GM18526 (cell line): Measurements from ENCODE around the gene ATP5PO.

ENCODE experiments used
- POLR2A ChIP-seq: IDR thresholded peaks from 3 replicates; pipeline ENCODE4 v1.6.1; 2011; ENCODE audit not compliant: insufficient read length; ENCODE audit errors: extremely low read depth

The ATP5PO gene

DNA sequence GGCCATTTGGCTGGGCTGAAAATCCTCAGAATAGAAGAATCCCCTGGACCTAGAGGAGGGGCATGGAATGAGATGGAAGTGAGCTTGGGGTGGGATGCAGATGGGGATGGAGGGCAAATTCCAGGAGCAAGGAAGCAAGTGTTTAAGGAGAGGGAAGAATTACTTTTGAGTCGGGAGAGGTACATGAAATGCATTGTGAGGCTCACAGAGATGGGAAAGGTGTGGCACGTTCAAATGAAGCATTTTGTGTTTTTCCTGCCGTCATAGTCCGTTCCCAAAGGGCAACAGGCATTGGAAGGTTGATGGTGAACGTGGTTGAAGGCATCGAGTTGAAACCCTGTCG, 30.5 kb downstream of the ATP5PO start:
- no peak for TF ChIP-seq POLR2A

DNA sequence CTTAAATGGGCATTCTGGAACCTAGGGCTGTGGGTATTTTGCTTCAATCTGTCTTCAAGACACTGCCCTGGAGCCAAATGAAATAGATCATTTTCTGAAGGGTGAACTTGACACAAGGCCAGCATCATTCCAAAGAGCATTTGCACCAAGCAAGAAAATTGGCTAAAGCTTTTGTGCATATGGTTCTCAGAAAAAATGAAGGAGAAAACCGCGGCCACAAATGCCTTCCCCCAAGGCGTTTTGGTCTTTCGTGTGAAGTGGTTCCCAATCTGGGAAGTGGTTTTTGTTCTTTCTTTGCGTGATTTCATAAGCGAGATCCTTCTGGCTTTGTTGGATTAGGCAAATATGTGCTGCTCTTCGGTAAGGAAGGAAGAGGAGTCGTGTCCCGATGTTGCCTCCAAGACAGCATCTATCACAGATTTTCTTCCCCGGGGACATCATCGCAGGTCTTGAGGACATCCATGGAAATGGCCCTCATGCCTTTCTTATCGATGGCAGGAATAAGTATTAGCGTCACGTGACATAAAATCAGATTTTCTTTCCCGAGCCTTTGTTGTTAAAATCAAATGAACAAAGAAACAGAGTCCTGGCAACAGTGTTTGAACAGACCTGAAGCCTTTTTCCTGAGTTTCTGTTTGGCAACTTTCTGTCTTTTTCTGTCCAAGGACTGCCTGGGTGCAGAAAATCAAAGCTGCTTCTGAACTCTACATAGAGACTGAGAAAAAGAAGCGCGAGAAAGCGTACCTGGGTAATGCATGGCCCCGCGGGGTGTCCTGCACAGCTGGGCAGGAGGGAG, 31.0 kb downstream of the ATP5PO start:
- no peak for TF ChIP-seq POLR2A

DNA sequence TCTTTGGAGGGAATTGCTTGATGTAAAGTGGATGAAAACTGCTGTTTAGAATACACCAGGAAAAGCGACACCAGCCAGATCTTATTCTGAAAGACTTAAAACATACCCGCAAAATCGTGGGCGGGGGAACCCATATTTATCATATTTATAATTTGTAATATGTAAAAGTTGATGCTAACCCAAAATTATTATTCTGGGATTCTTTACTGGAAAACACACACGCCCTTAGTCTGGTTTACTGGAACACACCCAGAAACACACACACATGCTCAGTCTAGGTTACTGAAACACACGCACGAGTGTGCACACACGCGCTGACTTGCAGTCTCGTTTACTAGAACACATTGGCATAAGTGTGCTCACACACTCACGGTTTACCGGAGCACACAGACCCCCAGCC, 32.5 kb downstream of the ATP5PO start:
- TF ChIP-seq POLR2A, result no peak

DNA sequence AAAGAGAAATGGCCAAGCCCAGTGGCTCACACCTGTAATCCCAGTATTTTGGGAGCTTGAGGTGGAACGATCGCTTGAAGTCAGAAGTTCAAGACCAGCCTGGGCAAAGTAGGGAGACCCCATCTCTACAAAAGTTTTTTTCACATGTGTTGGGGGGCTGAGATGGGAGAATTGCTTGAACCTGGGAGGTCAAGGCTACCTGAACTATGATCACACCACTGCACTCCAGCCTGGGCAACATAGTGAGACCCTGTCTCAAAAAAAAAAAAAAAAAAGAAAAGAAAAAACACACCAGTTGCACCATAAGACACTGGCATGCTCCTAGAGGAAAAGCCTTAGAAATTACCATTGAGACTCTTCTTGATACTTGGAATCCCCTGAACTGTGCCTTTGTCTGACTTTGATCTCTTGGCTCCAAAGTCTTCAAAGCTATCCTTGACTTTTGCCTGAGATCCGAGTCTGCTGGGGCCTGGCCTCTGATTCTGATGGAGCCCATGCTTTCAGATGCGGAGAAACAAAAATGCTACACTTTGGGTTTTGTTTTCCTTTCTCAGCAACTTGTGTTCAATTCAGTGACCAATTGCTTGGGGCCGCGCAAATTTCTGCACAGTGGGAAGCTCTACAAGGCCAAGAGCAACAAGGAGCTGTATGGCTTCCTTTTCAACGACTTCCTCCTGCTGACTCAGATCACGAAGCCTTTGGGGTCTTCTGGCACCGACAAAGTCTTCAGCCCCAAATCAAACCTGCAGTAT, 33.7 kb downstream of the ATP5PO start:
- no peak for TF ChIP-seq POLR2A

DNA sequence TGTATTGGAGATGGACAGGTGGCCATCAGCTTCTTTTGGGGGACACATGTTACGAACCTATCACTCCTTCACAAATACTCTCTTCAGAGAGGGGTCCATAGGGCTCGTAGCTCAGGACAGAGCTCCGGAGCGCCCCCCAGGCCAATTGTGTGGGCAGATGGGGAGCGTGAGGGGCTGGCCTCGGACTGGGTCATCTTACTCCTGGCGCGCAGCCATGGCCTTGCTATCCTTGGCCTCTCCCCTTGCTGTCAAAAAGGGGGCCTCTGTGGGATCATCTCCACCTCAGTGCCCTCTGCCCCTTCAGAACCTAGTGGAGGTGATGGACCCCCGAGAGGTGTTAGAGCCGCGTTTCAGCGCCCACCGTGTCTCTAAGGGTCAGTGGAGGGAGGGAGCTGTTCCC, 35.0 kb downstream of the ATP5PO start:
- TF ChIP-seq POLR2A, result no peak

DNA sequence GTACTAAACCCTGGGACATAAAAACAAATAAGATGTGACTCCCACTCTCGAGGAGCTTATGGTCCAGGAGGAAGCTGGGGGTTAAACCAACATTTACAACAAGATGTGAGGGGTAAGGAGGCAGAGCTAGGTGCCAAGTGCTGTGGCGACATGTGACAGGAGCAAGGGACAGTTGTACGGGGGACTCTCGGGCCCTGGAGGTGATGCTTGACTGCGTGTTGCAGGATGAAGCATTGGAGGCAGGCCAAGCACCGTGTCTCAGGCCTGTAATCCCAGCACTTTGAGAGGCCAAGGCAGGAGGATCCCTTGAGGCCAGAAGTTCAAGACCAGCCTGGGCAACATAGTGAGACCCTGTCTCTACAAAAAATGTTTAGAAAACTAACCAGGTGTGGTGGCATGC, 36.8 kb downstream of the ATP5PO start:
- TF ChIP-seq POLR2A, result no peak

DNA sequence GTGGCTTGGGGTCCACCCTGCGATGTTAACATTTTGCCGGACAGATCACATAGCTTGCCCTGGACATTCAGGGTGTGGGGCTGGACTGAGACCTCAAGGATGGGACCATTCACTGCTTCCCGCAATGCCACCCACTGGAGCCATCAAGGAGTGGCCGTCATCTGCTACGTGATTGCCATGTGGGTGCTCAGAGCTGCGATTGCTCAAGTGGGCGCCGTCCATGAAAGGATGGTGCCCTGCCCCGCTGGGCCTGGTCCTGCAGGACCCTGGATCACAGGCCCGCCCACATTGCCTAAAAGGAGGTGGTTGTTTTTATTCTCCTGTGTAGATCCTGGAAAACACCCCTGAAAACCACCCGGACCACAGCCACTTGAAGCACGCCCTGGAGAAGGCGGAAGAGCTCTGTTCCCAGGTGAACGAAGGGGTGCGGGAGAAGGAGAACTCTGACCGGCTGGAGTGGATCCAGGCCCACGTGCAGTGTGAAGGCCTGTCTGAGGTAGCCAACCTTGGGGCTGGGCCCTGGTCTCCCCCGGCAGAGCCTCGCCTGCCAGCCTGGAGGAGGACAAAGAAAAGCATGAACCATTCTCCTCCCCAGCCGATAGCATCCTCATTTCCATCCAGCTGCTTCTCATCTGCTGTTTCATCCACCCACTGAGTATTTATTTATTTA, 40.4 kb downstream of the ATP5PO start:
- no peak for TF ChIP-seq POLR2A

DNA sequence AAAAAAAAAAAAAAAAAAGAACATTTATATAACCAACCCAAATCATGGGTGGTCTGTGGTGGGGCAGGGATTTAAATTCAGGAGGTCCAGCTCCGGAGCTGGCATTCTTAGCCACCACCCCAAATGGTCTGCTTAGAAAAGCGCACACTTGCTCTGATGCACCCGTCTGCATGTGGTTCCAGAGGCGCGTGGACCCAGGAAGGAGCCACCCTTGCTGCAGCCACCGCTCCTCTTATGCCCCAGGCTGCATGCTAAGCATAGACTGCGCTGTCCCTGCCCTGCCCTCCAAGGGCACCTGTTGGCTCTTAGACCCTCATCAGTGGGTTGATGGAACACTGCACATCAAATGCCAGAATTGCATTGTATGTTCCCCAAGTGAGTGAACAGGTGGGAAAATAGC, 41.4 kb downstream of the ATP5PO start:
- no peak for TF ChIP-seq POLR2A

DNA sequence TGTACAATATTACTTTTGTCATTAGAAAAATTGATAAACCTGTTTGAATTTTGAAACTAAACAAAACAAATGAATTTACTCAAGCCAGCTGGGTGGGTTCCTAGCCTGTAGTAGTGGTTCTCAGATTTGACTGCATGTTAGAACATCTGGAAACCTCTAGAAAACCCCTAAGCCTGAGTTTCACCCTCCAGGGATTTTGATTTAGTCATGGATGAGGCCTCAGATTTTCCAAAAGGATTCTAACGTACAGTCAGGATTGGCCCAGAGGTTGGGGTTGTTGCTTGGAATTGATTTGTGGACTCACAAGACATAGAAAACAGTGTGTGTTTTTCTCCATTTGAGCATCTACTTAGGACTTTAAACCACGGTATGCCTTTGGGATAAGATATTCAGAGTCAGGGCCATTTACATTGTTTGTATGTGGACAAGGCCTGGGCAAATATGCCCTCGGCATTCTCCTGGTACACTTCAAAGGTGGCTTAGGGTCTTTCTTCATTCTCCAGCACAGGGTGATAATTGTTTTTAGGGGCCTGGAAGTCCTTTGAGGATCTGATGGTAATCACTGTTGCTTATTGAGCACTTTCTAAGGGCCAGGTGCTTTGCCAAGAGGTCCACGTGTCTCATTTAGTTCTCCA, 42.6 kb downstream of the ATP5PO start:
- TF ChIP-seq POLR2A, result no peak

DNA sequence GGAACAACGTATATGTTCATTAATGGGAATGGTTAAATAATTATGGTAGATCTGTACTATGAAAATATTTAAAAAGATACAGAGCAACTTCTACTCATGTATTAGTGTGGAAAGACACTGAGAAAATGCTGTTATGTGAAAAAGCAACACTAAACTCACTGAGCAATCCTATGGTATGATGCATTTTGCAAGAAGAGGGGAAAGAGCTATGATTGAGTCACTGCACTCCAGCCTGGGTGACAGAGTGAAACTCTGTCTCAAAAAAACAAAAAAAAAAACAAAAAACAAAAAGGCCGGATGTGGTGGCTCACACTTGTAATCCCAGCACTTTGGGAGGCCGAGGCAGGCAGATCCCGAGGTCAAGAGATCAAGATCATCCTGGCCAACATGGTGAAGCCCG, 44.4 kb downstream of the ATP5PO start:
- TF ChIP-seq POLR2A, result no peak

DNA sequence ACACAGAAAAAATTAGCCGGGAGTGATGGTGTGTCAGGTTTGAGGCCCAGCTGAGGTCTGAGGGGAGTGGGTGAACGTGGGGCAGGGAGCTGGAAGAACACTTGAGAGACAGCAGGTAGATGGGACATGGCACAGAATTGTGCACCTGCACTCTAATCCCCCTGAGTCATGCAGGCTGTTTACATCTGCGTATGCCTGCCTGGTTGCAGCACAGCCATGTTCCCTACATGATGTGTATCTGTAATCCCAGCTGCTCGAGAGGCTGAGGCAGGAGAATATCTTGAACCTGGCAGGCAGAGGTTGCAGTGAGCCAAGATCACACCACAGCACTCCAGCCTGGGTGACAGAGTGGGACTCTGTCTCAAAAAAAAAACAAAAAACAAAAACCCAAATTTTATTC, 44.8 kb downstream of the ATP5PO start:
- TF ChIP-seq POLR2A, result no peak

DNA sequence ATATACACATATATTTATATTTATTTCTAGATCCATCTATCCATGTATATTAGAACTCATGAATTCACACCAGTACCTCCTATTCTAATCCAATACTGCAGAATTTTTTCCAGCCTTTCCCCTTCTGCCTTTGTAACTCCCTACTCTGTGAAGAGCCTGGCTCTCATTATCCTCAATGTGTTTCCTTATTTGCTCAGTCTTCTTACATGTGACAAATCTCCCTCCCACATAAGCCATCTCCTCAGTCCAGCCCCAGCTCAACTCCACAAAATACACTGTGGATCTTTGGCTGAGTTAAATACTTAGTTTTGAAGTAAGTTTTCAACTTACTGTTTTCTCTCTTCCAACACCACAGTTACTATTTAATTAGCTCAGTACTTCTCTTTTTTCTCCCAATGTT, 45.7 kb downstream of the ATP5PO start:
- TF ChIP-seq POLR2A, result no peak

DNA sequence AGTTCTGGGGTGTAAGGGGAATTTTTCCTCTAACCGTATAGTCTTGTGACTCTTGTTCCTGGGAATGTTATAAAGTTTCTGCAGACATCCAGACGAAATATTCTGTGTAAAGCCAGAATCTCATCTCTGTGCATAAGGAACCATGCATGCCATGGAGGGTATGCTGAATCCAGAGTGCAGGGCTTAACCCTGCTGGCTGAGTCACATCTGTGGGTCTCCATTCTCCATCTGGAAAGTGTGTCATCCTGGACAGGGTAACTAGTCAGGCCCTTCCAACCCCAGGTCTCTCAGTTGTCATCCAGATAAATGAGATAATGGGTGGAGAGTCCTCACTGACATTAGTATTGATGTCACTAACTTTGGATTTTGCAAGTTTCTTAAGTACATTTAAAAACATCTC, 48.8 kb downstream of the ATP5PO start:
- no peak for TF ChIP-seq POLR2A

DNA sequence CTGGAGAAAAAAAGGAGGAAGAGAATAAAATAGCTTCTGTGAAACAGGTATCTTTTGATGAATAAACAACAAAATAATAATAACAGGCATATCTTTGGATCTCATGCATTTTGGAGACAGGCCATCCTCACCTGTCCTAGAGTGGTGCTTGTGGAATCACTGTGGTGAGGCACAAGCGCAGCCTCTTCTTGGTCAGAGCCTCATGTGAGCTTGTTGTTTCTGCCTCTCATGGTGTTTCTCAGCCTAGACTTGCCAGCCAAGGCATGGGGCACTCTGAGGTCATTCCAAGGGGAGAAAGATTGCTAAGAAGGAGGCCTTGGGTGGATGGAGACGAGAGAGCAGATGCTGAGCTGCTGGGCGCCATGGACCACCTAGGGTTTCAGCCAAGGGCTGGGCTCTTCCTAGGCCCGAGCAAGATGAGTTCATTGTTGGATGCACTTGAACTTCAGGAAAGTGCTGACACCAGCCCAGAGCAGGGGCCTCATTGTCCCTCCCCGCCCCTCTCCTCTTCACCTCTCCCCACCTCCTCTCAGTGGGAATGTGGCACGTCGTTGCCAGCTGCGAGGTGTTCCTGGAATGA, 49.5 kb downstream of the ATP5PO start:
- no peak for TF ChIP-seq POLR2A

DNA sequence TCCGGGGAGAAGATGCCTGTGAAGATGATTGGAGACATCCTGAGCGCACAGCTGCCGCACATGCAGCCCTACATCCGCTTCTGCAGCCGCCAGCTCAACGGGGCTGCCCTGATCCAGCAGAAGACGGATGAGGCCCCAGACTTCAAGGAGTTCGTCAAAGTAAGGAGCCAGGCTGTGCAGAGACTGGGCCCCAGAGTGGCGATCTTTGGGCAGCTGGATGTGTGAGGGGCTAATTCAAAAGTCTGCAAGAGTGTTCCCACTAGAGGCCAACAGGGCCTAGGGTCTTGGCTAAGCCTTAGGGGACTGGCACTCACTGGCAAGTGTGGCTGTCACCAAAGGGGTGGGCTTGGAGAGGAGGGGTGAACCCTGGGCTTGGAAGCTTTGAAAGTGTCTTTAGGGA, 50.4 kb downstream of the ATP5PO start:
- no peak for TF ChIP-seq POLR2A
